Tibial nerve (tissue), 3 donors: Measurements from ENCODE around the gene PXDC1.

Experiments
- CTCF ChIP-seq, 5 experiments: fragments of 200-600 bp in 3 of 5; fragments of 450-650 bp in 2 of 5; sonication (generic) in 3 of 5; IDR thresholded peaks; one replicate each; pipeline ENCODE4 v1.5.1; 2016 to 2019; ENCODE audit warnings: antibody characterized with exemption in 5 of 5, mild to moderate bottlenecking in 3 of 5, moderate library complexity in 2 of 5
- POLR2A ChIP-seq, 2 donors: fragments of 450-650 bp; IDR thresholded peaks; one replicate each; pipeline ENCODE4 v1.6.1; 2017; ENCODE audit warnings: antibody characterized with exemption in 2 of 2, mild to moderate bottlenecking in 2 of 2, moderate library complexity in 2 of 2

- TF ChIP-seq POLR2A (IDR thresholded peaks at IDR 0.05) (no peak), CTCF (IDR thresholded peaks at IDR 0.05) (no peak)
Observed at GRCh38 chr6:3779574-3779849, 28.0 kb upstream of the PXDC1 start.
